ENCODE results near the gene TK2.

DNA sequence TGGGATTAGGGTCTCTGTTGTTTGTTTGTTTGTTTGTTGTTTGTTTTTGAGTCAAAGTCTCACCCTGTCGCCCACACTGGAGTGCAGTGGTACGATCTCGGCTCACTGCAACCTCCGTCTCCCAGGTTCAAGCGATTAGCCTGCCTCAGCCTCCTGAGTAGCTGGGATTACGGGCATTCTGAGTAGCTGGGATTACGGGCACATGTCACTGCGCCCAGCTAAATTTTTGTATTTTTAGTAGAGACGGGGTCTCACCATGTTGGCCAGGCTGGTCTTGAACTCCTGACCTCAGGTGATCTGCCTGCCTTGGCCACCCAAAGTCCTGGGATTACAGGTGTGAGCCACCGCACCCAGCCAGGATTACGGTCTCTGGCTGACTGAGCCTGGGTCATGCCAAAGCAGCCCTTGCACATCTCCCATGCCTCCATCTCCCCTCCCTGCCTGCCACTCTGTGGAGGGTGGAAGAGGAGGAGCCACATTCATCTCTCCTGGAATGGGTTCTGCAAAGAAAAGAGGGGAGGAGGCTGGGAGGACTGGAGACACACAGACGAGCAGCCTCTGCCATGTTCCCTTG lies 63.6 kb downstream of the TK2 start:
- TF ChIP-seq, protein P1, sequence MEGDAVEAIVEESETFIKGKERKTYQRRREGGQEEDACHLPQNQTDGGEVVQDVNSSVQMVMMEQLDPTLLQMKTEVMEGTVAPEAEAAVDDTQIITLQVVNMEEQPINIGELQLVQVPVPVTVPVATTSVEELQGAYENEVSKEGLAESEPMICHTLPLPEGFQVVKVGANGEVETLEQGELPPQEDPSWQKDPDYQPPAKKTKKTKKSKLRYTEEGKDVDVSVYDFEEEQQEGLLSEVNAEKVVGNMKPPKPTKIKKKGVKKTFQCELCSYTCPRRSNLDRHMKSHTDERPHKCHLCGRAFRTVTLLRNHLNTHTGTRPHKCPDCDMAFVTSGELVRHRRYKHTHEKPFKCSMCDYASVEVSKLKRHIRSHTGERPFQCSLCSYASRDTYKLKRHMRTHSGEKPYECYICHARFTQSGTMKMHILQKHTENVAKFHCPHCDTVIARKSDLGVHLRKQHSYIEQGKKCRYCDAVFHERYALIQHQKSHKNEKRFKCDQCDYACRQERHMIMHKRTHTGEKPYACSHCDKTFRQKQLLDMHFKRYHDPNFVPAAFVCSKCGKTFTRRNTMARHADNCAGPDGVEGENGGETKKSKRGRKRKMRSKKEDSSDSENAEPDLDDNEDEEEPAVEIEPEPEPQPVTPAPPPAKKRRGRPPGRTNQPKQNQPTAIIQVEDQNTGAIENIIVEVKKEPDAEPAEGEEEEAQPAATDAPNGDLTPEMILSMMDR (conservative IDR thresholded peaks at IDR 0.05; ENCODE audit: low read length): no peak
- no peak for TF ChIP-seq EZH2phosphoT487 (IDR thresholded peaks at IDR 0.05; ENCODE audit: borderline replicate concordance)

Data from Loucy (cell line).